GDM1 (cell line): ENCODE data around the gene AFF1.

Source experiments
- DNase-seq: peaks from one replicate; lab custom pipeline; 2025; lab: John Stamatoyannopoulos, UW

Gene AFF1

GRCh38 chr4:86921608-86922252 lies 13.1 kb upstream of the AFF1 start:
- no peak for DNase-seq

GRCh38 chr4:86924811-86925210 lies 10.0 kb upstream of the AFF1 start:
- peak; percentile 32 for DNase-seq

- no peak for DNase-seq
Measured at GRCh38 chr4:86926435-86927086, 8.2 kb upstream of the AFF1 start.

GRCh38 chr4:86927843-86928395 lies 6.9 kb upstream of the AFF1 start:
- no peak for DNase-seq

- DNase-seq: no peak
Measured at GRCh38 chr4:86928400-86929255, 6.2 kb upstream of the AFF1 start.

- DNase-seq: no peak
Measured at GRCh38 chr4:86934147-86934770, 552 bp upstream of the AFF1 start.

GRCh38 chr4:86935566-86935852 lies 698 bp downstream of the AFF1 start:
- no peak for DNase-seq

- DNase-seq: peak; percentile 37
Measured at GRCh38 chr4:86935853-86936733, 1.3 kb downstream of the AFF1 start.

- no peak for DNase-seq
Measured at GRCh38 chr4:86938771-86939520, 4.1 kb downstream of the AFF1 start.

- DNase-seq: no peak
Measured at GRCh38 chr4:86939729-86940575, 5.1 kb downstream of the AFF1 start.

- no peak for DNase-seq
Measured at GRCh38 chr4:86940920-86941460, 6.2 kb downstream of the AFF1 start.

GRCh38 chr4:86942185-86942666 lies 7.4 kb downstream of the AFF1 start:
- DNase-seq: no peak

- DNase-seq: no peak
Measured at GRCh38 chr4:86944964-86945781, 10.4 kb downstream of the AFF1 start.

GRCh38 chr4:86946868-86947500 lies 12.2 kb downstream of the AFF1 start:
- DNase-seq: no peak

- no peak for DNase-seq
Measured at GRCh38 chr4:86947501-86948120, 12.8 kb downstream of the AFF1 start.

GRCh38 chr4:86948276-86948675 lies 13.5 kb downstream of the AFF1 start:
- DNase-seq: no peak

GRCh38 chr4:86950831-86951525 lies 16.2 kb downstream of the AFF1 start:
- no peak for DNase-seq
